GM18868 (cell line): ENCODE results near the gene CTXN3.
"Not testable (repeated sequence)": the region's sequence is repeated elsewhere in the genome, so short reads cannot be mapped to it uniquely, and the experiment has no call there.

Source experiments
- ATAC-seq: cut with Tn5 transposase; IDR thresholded peaks from one replicate; pipeline ENCODE4 v1.9.1; 2021; ENCODE audit warnings: mild to moderate bottlenecking, moderate library complexity; ENCODE audit not compliant: unreplicated experiment

The CTXN3 gene

GRCh38 chr5:127650022-127650421 is 1.1 kb downstream of the CTXN3 start:
- no peak for ATAC-seq

GRCh38 chr5:127650649-127651048 is 1.8 kb downstream of the CTXN3 start:
- ATAC-seq = no peak

- ATAC-seq = peak; percentile 56
Observed at GRCh38 chr5:127652952-127653611, 4.2 kb downstream of the CTXN3 start.

GRCh38 chr5:127656825-127657224 is 7.9 kb downstream of the CTXN3 start:
- no peak for ATAC-seq

- ATAC-seq = no peak
Observed at GRCh38 chr5:127660047-127660733, 11.3 kb downstream of the CTXN3 start.

GRCh38 chr5:127664093-127664492 is 15.2 kb downstream of the CTXN3 start:
- no peak for ATAC-seq

GRCh38 chr5:127665641-127666040 is 16.8 kb downstream of the CTXN3 start:
- ATAC-seq = no peak

- ATAC-seq = no peak
Observed at GRCh38 chr5:127666043-127666716, 17.3 kb downstream of the CTXN3 start.

GRCh38 chr5:127667926-127668325 is 19.0 kb downstream of the CTXN3 start:
- no peak for ATAC-seq

GRCh38 chr5:127671218-127671617 is 22.3 kb downstream of the CTXN3 start:
- no peak for ATAC-seq

- ATAC-seq = no peak
Observed at GRCh38 chr5:127673117-127673800, 24.4 kb downstream of the CTXN3 start.

- not testable (repeated sequence) for ATAC-seq
Observed at GRCh38 chr5:127676951-127677350, 28.1 kb downstream of the CTXN3 start.

- ATAC-seq = not testable (repeated sequence)
Observed at GRCh38 chr5:127679691-127680330, 30.9 kb downstream of the CTXN3 start.

- no peak for ATAC-seq
Observed at GRCh38 chr5:127680595-127680994, 31.7 kb downstream of the CTXN3 start.

- ATAC-seq = no peak
Observed at GRCh38 chr5:127683008-127683407, 34.1 kb downstream of the CTXN3 start.

GRCh38 chr5:127684726-127685467 is 36.0 kb downstream of the CTXN3 start:
- no peak for ATAC-seq

GRCh38 chr5:127685662-127686061 is 36.8 kb downstream of the CTXN3 start:
- ATAC-seq = no peak

GRCh38 chr5:127686424-127686823 is 37.5 kb downstream of the CTXN3 start:
- no peak for ATAC-seq

GRCh38 chr5:127694518-127695171 is 45.8 kb downstream of the CTXN3 start:
- ATAC-seq = no peak

GRCh38 chr5:127695346-127695745 is 46.5 kb downstream of the CTXN3 start:
- no peak for ATAC-seq
